Raji (cell line): ENCODE measurements around the gene SYT3.

Experiments used
- POLR2A ChIP-seq: IDR thresholded peaks from 2 replicates; pipeline ENCODE4 v1.6.1; 2011; ENCODE audit warnings: low read depth, low read length, control low read depth; ENCODE audit not compliant: insufficient read depth

SYT3 gene

DNA sequence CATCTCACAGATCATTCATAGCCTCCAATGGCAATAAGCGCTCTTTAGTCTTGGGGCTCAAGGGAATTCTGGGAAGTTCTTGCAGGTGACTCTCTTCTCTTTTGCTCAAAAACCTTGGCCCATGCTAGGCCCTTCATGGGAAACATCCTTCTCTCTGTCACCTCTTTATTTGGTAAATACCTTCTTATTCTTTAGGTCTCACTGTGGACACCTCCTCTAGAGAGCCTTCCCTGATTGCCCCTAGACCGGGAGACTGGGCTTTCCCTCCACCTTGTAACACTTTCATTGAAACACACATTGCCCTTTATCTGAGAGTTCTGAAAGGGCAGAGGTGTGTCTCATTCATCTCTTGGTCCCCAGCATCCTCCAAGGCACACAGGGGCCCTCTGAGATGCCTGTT lies 11.5 kb upstream of the SYT3 start:
- no peak for TF ChIP-seq POLR2A

DNA sequence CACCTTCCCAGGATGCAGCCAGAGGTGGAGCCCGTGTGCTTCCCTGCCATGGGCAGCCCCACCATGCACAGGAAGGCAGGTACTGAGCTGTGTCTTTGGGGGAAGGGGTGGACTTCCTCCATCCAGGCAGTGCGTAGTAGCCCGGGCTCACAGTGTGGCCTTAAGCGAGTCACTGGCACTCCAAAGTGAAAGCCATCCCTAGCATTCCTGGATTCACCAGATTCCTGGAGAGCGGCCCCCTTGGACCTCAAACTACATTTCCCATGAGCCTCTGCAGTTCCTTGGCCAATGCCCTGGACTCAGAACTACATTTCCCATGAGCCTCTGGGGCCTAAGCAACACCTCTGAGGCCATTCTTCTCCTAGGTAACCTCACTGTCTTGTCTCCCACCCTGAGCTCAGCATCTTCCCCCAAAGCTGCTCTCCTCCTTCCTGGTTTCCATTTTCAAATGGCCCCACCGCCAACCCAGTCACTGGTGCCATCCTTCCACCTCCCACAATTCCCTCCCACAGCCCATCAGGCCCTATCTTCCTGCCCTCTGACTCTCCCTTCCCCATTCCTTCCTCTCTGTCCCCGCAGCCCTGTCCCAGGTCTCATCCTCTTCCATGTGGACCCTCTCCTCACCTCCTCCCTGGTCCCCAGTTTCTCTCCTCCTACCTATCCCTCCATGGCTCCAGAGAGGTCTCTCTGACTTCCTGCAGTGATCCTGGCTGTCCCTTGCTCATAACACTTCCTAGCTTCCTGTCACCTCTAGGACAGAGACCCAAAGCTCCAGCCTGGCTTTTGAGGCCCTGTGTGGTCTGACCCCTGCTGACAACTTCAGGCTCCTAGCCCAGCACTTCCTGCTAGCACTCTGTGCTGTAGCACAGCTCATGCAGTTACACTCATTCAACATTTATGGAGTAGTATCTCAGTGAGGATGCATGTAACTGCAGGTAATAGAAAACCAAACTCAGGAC lies 10.0 kb upstream of the SYT3 start, which contains the start of gene C19orf81:
Gene C19orf81, plus strand, starts transcription at position 13 of the 959 bp plus-strand sequence. Its CDS starts 0 bp downstream, at position 13.
- no peak for TF ChIP-seq POLR2A

DNA sequence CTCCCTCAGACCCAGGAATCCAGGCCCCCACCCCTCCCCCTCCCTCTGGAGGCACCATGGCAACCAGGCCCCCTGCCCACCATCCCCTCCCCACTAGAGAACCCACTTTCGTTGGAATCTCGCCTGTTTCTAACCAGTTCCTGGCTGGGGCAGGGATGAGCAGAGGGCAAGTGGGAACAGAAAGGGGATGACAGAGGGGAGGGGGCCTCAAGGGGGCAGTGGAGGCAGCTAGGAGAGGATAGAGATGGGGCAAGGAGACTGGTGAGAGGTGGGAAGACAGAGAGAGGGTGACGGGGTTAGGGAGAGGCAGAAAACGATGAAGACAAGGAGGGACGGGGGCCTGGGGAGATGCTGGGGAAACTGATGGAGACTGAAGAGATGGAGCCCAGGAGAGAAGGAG lies 9.0 kb upstream of the SYT3 start:
- no peak for TF ChIP-seq POLR2A

DNA sequence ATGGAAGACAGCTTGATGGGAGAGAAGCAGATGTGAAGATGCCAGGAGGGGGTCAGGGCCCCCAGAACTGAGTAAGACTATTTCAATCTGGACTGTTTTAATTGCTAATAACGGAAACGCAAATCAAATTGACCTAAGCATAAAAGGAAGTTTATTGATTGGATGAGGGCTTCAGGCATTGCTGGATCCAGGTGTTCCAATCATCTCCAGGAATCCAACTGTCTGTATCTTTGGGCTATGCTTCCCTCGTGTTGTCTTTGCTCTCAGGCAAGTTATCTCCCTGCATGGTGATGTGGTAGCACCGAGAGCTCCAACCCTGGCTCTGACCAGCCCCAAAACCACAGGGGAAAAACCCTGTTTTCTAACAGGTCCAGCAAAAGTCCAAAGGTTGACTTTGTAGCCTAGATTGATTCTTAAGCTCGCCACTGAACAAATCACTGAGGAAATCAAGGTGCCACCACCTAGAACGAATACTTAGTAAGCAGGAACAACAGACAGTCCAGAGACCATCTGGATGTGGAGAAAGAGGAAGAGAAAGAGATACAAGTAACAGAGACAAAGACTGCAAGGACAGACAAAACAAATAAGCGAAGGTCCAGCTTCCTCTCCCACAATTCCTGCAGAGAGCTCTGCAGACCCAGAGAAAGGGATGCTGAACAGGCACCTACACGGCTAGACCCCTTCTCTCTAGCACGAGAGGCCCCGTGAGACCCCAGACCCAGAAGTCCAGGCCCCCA lies 8.4 kb upstream of the SYT3 start:
- no peak for TF ChIP-seq POLR2A

DNA sequence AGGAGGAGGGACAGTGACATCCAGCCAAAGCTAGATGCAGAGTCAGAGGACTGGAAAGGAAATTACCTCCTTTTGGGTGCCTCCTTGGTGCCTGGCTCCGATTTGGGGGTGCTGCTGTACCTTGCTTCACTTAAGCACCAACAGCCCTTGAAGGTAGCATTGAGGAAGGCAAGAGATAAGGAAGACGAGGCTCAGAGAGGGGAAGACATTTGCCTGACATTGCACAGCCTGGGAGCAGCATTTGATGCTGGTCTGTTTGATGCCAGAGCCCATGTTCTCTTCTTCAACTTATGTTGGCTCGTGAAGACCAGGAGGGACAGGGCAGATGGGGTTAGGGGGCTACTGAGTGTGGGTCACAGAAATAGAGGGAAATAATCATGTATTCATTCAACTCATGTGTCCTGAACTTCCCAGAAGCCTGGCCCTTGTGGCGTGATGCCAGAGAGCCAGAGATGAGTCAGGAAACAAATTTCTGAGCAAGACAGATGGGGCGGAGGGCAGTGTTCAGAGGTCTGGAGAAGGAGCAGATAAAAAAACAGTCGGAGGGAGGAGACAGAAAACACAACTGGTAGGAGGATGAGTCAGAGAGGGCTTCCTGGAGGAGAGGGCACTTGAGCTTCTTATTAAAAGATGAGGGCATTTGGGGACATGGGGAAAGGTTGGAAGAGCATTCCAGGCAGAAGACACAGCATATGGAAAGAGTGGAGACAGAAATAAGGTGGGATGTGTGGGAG lies 6.6 kb upstream of the SYT3 start:
- no peak for TF ChIP-seq POLR2A

DNA sequence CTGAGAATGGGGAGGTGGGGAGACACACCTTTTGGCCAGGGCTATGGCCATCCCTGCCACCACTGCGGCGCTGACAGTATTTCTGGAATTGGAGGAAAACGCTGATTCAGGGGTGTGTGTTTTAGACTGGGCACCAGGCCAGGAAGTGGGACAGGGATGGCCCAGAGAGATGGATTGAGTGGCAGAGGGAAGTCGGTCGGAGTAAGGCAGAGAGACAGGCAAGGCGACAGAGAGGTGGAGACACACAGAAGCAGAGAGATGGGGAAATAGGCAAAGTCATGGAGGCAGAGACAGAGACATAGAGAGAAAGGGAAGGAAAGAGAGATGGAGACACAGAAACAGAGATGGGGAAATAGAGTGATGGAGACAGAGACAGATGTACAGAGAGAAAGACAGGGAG lies 5.4 kb upstream of the SYT3 start:
- TF ChIP-seq POLR2A = no peak

DNA sequence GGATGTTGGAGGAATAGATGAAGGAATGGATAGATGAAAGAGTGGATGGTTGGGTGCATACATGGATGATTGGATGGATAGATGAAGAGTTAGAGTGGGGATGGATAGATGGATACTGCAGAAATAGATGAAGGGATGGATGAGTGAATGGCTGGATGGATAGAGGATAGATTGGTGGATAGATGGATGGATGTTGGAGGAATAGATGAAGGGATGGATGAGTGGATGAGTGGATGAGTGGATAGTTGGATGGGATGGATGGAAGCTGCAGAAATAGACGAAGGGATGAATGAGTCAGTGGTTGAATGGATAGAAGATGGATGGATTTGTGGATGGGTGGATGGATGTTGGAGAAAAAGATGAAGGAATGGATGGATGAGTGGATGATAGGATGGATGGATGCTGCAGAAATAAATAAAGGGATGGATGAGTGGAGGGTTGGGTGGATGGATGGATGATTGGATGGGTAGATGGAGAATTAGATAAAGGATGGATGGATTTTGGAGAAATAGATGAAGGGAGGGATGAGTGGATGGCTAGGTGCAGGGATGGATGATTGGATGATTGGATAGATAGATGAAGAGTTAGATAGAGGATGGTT lies 4.7 kb upstream of the SYT3 start:
- TF ChIP-seq POLR2A = no peak

DNA sequence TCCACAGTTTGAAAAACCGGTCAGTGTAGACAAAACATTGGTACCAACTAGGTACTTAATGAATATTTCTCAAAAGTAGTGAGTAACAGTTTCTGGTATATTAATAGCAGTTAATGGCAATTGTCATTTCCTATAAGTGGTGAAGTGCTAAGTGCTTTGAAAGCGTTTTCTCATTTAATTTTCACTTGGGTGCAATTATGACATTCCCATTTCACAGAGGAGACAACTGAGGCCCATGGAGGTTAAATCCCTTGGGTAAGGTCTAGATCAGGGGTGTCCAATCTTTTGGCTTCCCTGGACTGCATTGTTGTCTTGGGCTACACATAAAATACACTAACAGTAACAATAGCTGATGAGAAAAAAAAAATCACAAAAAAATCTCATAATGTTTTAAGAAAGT lies 687 bp upstream of the SYT3 start:
- no peak for TF ChIP-seq POLR2A

DNA sequence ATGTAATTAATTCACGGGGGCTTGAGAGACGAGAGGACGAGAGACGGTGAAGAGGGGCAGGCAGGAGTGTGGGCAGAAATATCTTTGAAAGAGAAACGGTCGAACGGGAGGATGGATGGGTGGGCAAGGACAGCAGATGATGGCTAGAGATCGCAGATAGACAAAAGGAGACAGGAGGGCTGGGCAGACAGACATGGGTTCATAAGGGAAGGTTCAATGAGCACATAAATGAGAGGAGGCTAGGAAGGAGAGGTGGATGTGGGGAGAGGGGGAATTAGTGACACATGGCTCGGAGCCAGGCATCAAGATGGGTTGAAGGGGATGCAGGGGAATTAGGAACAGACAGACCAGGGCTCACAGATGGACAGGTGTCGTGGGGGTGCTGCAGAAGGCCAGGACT lies 1.1 kb downstream of the SYT3 start:
- no peak for TF ChIP-seq POLR2A

DNA sequence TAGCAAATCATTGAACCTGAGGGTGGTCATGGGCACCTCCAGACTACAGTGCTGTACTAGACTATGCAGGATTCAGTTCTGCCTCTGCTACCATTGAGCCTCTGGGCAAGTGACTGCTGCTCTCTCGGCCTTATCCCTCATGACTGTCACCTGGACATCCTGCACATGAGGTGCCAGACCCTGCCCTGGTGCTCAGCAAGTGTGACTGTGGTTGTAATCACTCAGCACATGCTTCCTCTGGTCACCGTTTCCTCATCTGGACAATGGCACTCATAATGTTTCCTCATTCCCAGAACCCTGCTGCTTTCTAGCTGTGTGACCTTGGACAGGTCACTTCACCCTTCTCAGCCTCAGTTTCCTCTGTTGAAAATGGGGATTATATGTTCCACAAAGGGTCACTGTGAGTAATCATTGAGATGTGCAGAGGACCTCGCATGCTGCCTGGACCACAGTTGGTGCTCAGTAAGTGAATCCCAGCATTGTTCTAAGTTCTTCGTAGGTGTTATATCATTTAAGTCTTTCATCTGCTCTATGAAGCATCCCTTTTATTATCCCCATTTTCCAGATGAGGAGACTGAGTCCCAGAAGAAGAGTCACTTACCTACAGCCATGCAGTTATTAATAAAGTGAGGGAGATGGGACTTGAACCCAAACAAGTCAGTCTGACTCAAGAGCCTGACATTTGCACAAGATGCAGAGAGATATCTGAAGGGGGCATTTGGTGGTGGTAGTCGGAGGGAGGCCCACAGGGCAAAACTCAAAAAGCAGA lies 3.2 kb downstream of the SYT3 start:
- no peak for TF ChIP-seq POLR2A

DNA sequence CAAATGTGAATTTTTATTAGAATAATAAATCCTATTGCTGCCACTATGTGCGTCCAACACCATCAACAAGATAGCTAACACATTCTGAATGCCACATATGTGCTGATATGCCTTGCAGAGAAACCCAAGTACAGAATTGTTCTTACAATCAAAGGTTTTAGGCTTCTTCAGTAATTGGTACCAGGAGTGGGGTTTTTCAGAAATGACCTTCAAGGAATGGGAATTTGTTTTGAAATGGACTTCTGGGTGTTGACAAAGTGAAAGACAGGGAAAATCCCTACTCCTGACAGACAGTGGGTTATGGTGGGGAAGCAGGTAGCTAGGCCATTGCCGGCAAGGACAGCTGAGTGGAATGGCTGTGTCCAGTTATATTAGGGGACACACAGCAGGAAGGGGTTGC lies 5.7 kb downstream of the SYT3 start:
- no peak for TF ChIP-seq POLR2A

DNA sequence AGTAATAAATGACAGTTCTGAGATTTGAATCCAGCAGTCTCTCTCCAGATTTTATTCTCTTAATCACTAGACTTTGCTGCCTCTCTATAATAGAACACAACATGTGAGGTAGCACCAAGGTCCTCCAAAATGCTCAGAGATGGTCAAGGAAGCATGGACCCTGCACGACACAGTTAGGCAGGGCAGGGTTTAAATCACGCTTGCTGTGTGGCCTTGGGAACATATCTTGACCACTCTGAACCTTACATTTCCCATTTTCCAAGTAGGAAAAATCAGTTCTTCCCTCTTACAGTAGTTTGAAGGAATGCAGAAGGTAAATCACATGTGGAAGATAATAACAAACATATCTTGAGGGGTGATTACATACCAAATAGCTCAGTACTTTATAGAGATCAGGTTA lies 6.3 kb downstream of the SYT3 start:
- TF ChIP-seq POLR2A = no peak

DNA sequence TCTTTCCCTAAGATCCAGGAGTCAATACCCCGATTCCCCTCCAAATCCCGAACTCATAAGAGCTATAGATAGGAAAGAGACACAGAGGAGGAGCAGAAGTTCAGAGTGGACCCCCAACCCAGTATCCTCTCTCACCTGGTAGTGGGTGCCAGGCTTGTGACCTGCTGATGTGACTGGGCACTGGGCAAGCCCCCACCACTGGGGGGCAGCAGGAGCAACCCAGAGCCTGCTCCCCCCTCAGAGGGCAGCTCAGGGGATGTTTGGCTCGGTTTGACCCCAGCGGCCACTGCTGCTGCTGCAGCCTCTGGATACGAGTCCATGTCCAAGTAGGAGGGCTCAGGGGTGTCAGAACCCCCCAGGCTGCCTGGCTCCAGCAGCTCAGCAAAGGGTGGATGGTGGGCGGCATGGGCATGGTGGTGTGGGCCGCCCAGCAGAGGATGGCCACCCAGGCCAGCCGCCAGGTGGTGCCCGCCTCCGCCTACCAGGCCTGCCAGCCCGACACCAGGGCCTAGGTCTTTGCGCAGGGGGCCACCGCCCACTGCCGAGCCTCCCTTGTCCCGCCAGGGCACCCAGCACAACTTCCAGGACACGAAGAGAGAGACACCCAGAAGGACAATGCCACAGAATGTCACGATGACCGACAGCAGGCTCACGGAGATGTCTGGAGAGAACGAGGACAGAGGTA lies 7.4 kb downstream of the SYT3 start:
- TF ChIP-seq POLR2A = no peak

DNA sequence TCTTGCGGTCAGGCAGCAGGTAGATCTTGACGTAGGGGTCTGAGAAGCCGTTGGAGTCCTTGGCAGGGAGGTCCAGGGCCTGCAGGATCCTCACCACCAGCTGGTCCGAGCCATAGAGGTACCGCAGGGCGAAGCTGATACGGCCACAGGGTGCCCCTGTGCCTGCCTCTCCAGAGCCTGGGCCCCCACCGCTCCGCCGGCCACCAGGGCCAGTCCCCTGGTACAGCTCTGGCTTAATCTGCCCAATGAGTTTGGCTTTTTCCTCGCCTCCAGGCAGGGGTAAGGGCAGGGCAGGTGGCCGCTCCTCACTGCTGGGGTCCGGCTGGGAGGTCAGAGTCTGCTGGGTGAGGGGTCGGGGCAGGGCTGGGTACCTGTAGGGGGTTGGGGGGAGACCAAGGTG lies 9.9 kb downstream of the SYT3 start:
- no peak for TF ChIP-seq POLR2A

DNA sequence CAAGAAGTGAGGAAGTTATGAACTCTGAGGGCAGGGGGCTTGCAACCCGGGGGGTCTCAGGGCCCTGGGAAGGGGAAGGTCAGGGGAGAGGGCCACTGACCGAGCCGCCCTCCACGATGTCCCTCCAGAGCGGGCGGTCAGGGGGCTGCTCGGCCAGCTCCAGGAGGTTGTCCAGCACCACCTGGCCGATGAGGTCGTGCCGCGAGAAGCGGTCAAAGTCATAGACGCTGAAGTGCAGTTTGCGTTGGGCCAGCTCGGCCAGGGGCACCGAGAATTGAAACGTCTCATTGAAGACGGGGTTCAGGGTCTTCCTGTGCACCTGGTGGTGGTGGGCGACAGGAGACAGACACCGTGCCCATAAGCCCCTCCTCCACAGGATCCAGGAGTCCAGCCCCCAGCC lies 10.5 kb downstream of the SYT3 start:
- no peak for TF ChIP-seq POLR2A
